ENCODE measurements around the gene SERPINF2. TPM values are rescaled to one million over a fixed set of nuclear protein-coding genes. Genes with fewer than 3 reads are reported as not detected.

The SERPINF2 gene
- polyA plus RNA-seq, 1 donor (not counting 4 experiments of a cell fraction or from before 2014, with no cell fraction given), result 0.96 TPM

- no peak for TF ChIP-seq EZH2 (IDR thresholded peaks at IDR 0.05; ENCODE audit: low read length)
- TF ChIP-seq, protein P1, sequence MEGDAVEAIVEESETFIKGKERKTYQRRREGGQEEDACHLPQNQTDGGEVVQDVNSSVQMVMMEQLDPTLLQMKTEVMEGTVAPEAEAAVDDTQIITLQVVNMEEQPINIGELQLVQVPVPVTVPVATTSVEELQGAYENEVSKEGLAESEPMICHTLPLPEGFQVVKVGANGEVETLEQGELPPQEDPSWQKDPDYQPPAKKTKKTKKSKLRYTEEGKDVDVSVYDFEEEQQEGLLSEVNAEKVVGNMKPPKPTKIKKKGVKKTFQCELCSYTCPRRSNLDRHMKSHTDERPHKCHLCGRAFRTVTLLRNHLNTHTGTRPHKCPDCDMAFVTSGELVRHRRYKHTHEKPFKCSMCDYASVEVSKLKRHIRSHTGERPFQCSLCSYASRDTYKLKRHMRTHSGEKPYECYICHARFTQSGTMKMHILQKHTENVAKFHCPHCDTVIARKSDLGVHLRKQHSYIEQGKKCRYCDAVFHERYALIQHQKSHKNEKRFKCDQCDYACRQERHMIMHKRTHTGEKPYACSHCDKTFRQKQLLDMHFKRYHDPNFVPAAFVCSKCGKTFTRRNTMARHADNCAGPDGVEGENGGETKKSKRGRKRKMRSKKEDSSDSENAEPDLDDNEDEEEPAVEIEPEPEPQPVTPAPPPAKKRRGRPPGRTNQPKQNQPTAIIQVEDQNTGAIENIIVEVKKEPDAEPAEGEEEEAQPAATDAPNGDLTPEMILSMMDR (optimal IDR thresholded peaks at IDR 0.05 in 1 of 3, IDR thresholded peaks at IDR 0.05 in 1 of 3, conservative IDR thresholded peaks at IDR 0.05 in 1 of 3; ENCODE audit: extremely low read depth in 1 of 3, insufficient read depth in 2 of 3, low read length in 3 of 3), result no peak
- Histone ChIP-seq H3K27ac (ENCODE audit: control insufficient read depth, insufficient read depth, low read length) (no peak overlapping the region), H3K9me3 (ENCODE audit: control insufficient read depth, low read depth, low read length) (no peaks in the 10 kb centered on the region), H3K27me3 (ENCODE audit: control insufficient read depth, extremely low read depth, insufficient read depth, low read length) (no peaks in the 10 kb centered on the region), H3K4me2 (ENCODE audit: control insufficient read depth, extremely low read depth, insufficient read depth, low read depth, low read length) (no peak overlapping the region), H2AFZ (ENCODE audit: control insufficient read depth, low read length) (no peak overlapping the region), H3K9me1 (ENCODE audit: control insufficient read depth, extremely low read depth, insufficient read depth, low read length) (no peaks in the 10 kb centered on the region), H3K79me2 (ENCODE audit: control insufficient read depth, insufficient read depth, low read length) (no peaks in the 10 kb centered on the region), H3K36me3 (ENCODE audit: control insufficient read depth in 2 of 2, extremely low read depth in 1 of 2, insufficient read depth in 2 of 2, low read length in 2 of 2) (peaks cover 7 to 14% of the 10 kb centered on the region in 2 experiments), H3K9ac (ENCODE audit: control insufficient read depth, extremely low read depth, insufficient read depth, low read length) (no peak overlapping the region), H4K20me1 (ENCODE audit: control insufficient read depth, extremely low read depth, insufficient read depth, low read length) (no peaks in the 10 kb centered on the region), H3K4me1 (ENCODE audit: control insufficient read depth, extremely low read depth, insufficient read depth, low read length) (peaks cover 20% of the 10 kb centered on the region), H3K4me3 (ENCODE audit: control insufficient read depth in 2 of 3, extremely low read depth in 1 of 3, insufficient read depth in 2 of 3, low read depth in 1 of 3, low read length in 3 of 3) (no peak overlapping the region)
- dilution Hi-C loops (cut with MboI; ENCODE audit: extremely low pct_ligation_motif_present, low sequenced_read_pairs), result no loop called here
- DNase-seq (ENCODE audit: low read depth, low spot score) (no peak), FAIRE-seq (no peak)
Observed at GRCh38 chr17:1776328-1776727, 33.7 kb downstream of the SERPINF2 start.

DNA sequence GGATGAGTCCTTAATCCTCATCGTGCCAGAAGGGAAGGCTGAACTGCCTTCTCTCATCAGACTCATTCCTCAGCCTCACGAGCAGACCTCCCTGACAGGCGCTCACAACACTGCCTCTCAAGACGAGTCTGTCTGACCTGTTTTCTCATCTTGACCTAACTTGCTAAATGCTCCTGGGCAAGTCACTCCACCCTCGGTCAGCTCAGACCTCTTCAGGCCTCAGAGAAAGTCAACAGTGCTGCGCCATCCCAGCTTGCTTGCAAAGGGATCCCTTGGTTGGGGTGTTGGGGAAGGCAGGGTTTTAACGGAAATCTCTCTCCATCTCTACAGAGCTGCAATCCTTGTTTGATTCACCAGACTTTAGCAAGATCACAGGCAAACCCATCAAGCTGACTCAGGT is 34.2 kb downstream of the SERPINF2 start:
- FAIRE-seq, result no peak
- no peaks in the 10 kb centered on the region for H4K20me1 ChIP-seq (ENCODE audit: control insufficient read depth, extremely low read depth, insufficient read depth, low read length)

More for the DNA sequence above, 34.2 kb downstream of the SERPINF2 start:
- Histone ChIP-seq H3K9me3 (ENCODE audit: control insufficient read depth, low read depth, low read length) (no peaks in the 10 kb centered on the region), H3K4me3 (ENCODE audit: control insufficient read depth in 2 of 3, extremely low read depth in 1 of 3, insufficient read depth in 2 of 3, low read depth in 1 of 3, low read length in 3 of 3) (no peak overlapping the region), H2AFZ (ENCODE audit: control insufficient read depth, low read length) (no peak overlapping the region), H3K4me1 (ENCODE audit: control insufficient read depth, extremely low read depth, insufficient read depth, low read length) (peaks cover 16% of the 10 kb centered on the region), H3K27me3 (ENCODE audit: control insufficient read depth, extremely low read depth, insufficient read depth, low read length) (no peaks in the 10 kb centered on the region), H3K36me3 (ENCODE audit: control insufficient read depth in 2 of 2, extremely low read depth in 1 of 2, insufficient read depth in 2 of 2, low read length in 2 of 2) (peaks cover 7 to 14% of the 10 kb centered on the region in 2 experiments), H3K27ac (ENCODE audit: control insufficient read depth, insufficient read depth, low read length) (no peak overlapping the region), H3K79me2 (ENCODE audit: control insufficient read depth, insufficient read depth, low read length) (no peaks in the 10 kb centered on the region), H3K4me2 (ENCODE audit: control insufficient read depth, extremely low read depth, insufficient read depth, low read depth, low read length) (no peak overlapping the region), H3K9ac (ENCODE audit: control insufficient read depth, extremely low read depth, insufficient read depth, low read length) (no peak overlapping the region), H3K9me1 (ENCODE audit: control insufficient read depth, extremely low read depth, insufficient read depth, low read length) (no peaks in the 10 kb centered on the region)
- TF ChIP-seq EZH2 (IDR thresholded peaks at IDR 0.05; ENCODE audit: low read length), result no peak
- TF ChIP-seq, protein P1 (optimal IDR thresholded peaks at IDR 0.05 in 1 of 3, IDR thresholded peaks at IDR 0.05 in 1 of 3, conservative IDR thresholded peaks at IDR 0.05 in 1 of 3; ENCODE audit: extremely low read depth in 1 of 3, insufficient read depth in 2 of 3, low read length in 3 of 3), result no peak
- dilution Hi-C loops (cut with MboI; ENCODE audit: extremely low pct_ligation_motif_present, low sequenced_read_pairs), result no loop called here
- DNase-seq (ENCODE audit: low read depth, low spot score), result no peak
